K562 (cell line): ENCODE results near the gene MRPL2. TPM values are rescaled to one million over a fixed set of nuclear protein-coding genes. Genes with fewer than 3 reads are reported as not detected.
A peak's percentile ranks its signal among the peaks of the same experiment; 100 is the strongest.

Source experiments
- ARID4B ChIP-seq: sonication (generic); formaldehyde crosslinking; IDR thresholded peaks from 2 replicates; pipeline ENCODE4 v1.8.0; 2022; ENCODE audit warnings: mild to moderate bottlenecking, missing genetic modification reagents
- ATF7 ChIP-seq: fragments of 450-650 bp; IDR thresholded peaks from 2 replicates; pipeline ENCODE4 v1.7.1; 2014; ENCODE audit warnings: mild to moderate bottlenecking, moderate library complexity
- CAMTA2 ChIP-seq: fragments of 250-450 bp; sonication (Bioruptor Pico); conservative IDR thresholded peaks from 2 replicates; pipeline ENCODE4 v1.5.1; 2022
- CCNT2 ChIP-seq: IDR thresholded peaks from 2 replicates; pipeline ENCODE4 v1.6.1; 2011; ENCODE audit warnings: borderline replicate concordance, low read depth, mild to moderate bottlenecking, moderate library complexity, mixed read lengths, low read length; ENCODE audit not compliant: insufficient read length; ENCODE audit errors: extremely low read depth
- CHCHD3 ChIP-seq: fragments of 250-450 bp; sonication (Bioruptor Pico); IDR thresholded peaks from 2 replicates; pipeline ENCODE4 v2.1.2; 2022; ENCODE audit warnings: mild to moderate bottlenecking
- DNMT1 ChIP-seq: fragments of 450-650 bp; IDR thresholded peaks from 2 replicates; pipeline ENCODE4 v1.6.1; 2016; ENCODE audit warnings: antibody characterized with exemption, mild to moderate bottlenecking
- ELF2 ChIP-seq: fragments of 250-450 bp; sonication (Bioruptor Pico); IDR thresholded peaks from 2 replicates; pipeline ENCODE4 v1.5.0; 2021; ENCODE audit warnings: mild to moderate bottlenecking
- FOXP1 ChIP-seq: sonication (generic); formaldehyde crosslinking; IDR thresholded peaks from 2 replicates; pipeline ENCODE4 v1.8.0; 2022; ENCODE audit warnings: mild to moderate bottlenecking, missing genetic modification reagents
- NFIX ChIP-seq: fragments of 250-450 bp; sonication (Bioruptor Pico); IDR thresholded peaks from 2 replicates; pipeline ENCODE4 v1.4.0; 2020; ENCODE audit warnings: low read depth, mild to moderate bottlenecking, moderate library complexity
- OTX1 ChIP-seq: fragments of 450-650 bp; formaldehyde crosslinking; IDR thresholded peaks from 2 replicates; pipeline ENCODE4 v1.4.0; 2022; ENCODE audit warnings: mild to moderate bottlenecking
- PTBP1 ChIP-seq: fragments of 200-400 bp; formaldehyde crosslinking; IDR thresholded peaks from 2 replicates; pipeline ENCODE4 v1.6.1; 2017; ENCODE audit warnings: low read depth, low read length
- RUNX1 ChIP-seq: sonication (generic); IDR thresholded peaks from 2 replicates; pipeline ENCODE4 v1.6.1; 2016; ENCODE audit warnings: antibody characterized with exemption, low read depth
- TAF7 ChIP-seq: fragments of 450-650 bp; IDR thresholded peaks from 2 replicates; pipeline ENCODE4 v1.6.1; 2016; ENCODE audit warnings: missing genetic modification characterization, missing compliant biosample characterization
- ZBTB43 ChIP-seq: sonication (generic); formaldehyde crosslinking; IDR thresholded peaks from 2 replicates; pipeline ENCODE4 v1.8.0; 2023; ENCODE audit warnings: mild to moderate bottlenecking, missing genetic modification reagents
- ZC3H8 ChIP-seq: fragments of 450-650 bp; IDR thresholded peaks from 2 replicates; pipeline ENCODE4 v1.6.1; 2017
- ZEB2 ChIP-seq: fragments of 450-650 bp; IDR thresholded peaks from 2 replicates; pipeline ENCODE4 v1.6.1; 2016
- ZFP1 ChIP-seq: fragments of 450-650 bp; formaldehyde crosslinking; IDR thresholded peaks from 2 replicates; pipeline ENCODE4 v1.4.0; 2020; ENCODE audit warnings: mild to moderate bottlenecking, mixed read lengths
- ZKSCAN3 ChIP-seq: fragments of 250-450 bp; sonication (Bioruptor Pico); IDR thresholded peaks from 2 replicates; pipeline ENCODE4 v1.4.0; 2020
- ZNF347 ChIP-seq: fragments of 450-650 bp; formaldehyde crosslinking; IDR thresholded peaks from 2 replicates; pipeline ENCODE4 v1.4.0; 2020; ENCODE audit warnings: low read depth, mild to moderate bottlenecking, moderate library complexity
- polyA plus RNA-seq, 8 experiments: library from polyadenylated mRNA; depleted of rRNA in 4 of 8; stranded (reverse) in 5 of 8; unstranded in 3 of 8; fragments of >200 nt; fragmentation: Nextera tagmentation in 2 of 8; fragmentation: Illumina TruSeq in 1 of 8; extraction: Ambion mirVana in 2 of 8; extraction: Trizol in 1 of 8; gene quantifications; 2 replicates each; pipeline versions ENCODE4 v1.2.1 to v1.2.3, GENCODE V29; 2011 to 2014; ENCODE audit warnings: inconsistent platforms in 1 of 8, missing spikeins in 1 of 8
- total RNA-seq, 7 experiments: library from RNA; depleted of rRNA in 6 of 7; stranded (reverse); fragments of >200 nt in 6 of 7; fragmentation: Illumina TruSeq in 2 of 7; extraction: Trizol in 2 of 7; gene quantifications; 2 replicates each; pipeline versions ENCODE4 v1.2.1 to v1.2.3, GENCODE V29; 2011 to 2021; ENCODE audit warnings: low replicate concordance in 1 of 7
- TF ChIP-seq, protein P1 (sequence below): sonication (generic); formaldehyde crosslinking; IDR thresholded peaks from 2 replicates; pipeline ENCODE4 v1.8.0; 2023; ENCODE audit warnings: mild to moderate bottlenecking, missing genetic modification reagents

The MRPL2 gene
- total and polyA plus RNA-seq, 9 of the 15 experiments (the other 6 are each of a cell fraction or from before 2014, with no cell fraction given) = 63.1 to 262 (median 121) TPM

DNA sequence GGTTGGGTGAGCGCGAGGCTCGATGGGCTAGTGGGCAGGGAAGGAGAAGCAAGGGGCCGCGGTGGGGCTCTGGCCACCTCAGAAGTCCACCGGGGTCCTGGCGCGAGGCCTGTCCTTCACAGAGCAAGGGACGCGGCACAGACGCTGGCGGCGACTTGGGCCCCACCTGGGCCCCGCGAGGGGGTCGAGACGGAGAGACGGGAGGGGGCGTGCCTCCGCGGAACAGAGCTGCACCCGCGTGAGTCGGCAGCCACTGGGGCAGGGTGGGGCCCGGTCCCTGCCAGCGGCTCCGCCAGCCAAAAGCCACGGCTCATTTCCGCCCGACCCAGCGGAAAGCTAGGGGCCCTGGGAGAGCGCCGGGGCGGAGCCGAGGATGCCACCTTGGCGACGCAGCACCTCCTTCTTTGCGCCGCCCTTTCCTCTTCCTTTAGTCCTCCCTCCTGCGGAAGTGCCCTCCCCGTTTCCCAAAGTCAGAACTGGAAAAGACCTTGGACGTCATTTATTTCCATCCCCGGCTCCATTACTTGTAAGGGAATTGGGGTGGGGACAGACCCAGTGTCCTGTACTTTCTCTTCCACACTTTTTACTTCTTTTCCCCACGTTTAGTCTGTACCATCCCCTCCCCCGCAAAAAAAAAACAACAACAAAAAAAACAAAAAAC, 5.6 kb downstream of the MRPL2 start, which contains the start of gene CUL7 (continued):
- TF ChIP-seq ZBTB43 = no peak
- 0 out of 2 replicates have a peak, but pooled peaks have one; percentile 65 for TF ChIP-seq RUNX1
- TF ChIP-seq FOXP1 (CRISPR knock-in tag) = peak; percentile 89
- 0 out of 2 replicates have a peak, but pooled peaks have one; percentile 50 for TF ChIP-seq TAF7 (tag)
- TF ChIP-seq ZFP1 = peak; percentile 85
- peak; percentile 86 for TF ChIP-seq ELF2
- no peak for TF ChIP-seq ZKSCAN3
- peak; percentile 45; the same call in 1 of the 2 replicates for TF ChIP-seq ZNF347 (CRISPR knock-in tag)
- TF ChIP-seq, protein P1, sequence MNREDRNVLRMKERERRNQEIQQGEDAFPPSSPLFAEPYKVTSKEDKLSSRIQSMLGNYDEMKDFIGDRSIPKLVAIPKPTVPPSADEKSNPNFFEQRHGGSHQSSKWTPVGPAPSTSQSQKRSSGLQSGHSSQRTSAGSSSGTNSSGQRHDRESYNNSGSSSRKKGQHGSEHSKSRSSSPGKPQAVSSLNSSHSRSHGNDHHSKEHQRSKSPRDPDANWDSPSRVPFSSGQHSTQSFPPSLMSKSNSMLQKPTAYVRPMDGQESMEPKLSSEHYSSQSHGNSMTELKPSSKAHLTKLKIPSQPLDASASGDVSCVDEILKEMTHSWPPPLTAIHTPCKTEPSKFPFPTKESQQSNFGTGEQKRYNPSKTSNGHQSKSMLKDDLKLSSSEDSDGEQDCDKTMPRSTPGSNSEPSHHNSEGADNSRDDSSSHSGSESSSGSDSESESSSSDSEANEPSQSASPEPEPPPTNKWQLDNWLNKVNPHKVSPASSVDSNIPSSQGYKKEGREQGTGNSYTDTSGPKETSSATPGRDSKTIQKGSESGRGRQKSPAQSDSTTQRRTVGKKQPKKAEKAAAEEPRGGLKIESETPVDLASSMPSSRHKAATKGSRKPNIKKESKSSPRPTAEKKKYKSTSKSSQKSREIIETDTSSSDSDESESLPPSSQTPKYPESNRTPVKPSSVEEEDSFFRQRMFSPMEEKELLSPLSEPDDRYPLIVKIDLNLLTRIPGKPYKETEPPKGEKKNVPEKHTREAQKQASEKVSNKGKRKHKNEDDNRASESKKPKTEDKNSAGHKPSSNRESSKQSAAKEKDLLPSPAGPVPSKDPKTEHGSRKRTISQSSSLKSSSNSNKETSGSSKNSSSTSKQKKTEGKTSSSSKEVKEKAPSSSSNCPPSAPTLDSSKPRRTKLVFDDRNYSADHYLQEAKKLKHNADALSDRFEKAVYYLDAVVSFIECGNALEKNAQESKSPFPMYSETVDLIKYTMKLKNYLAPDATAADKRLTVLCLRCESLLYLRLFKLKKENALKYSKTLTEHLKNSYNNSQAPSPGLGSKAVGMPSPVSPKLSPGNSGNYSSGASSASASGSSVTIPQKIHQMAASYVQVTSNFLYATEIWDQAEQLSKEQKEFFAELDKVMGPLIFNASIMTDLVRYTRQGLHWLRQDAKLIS (CRISPR knock-in tag) = no peak
- no peak for TF ChIP-seq NFIX (CRISPR knock-in tag)
- peak; percentile 96 for TF ChIP-seq ARID4B (CRISPR knock-in tag)
- no peak for TF ChIP-seq PTBP1
- TF ChIP-seq ZC3H8 = 0 out of 2 replicates have a peak, but pooled peaks have one; percentile 54
- peak; percentile 18; the same call in 1 of the 2 replicates for TF ChIP-seq ZEB2
- peak; percentile 88 for TF ChIP-seq OTX1 (CRISPR knock-in tag)
- TF ChIP-seq CAMTA2 (CRISPR knock-in tag) = peak; percentile 98
- TF ChIP-seq ATF7 = peak; percentile 91
- TF ChIP-seq DNMT1 = 0 out of 2 replicates have a peak, but pooled peaks have one; percentile 1
- peak; percentile 13; the same call in 1 of the 2 replicates for TF ChIP-seq CHCHD3 (CRISPR knock-in tag)
- peak; percentile 99 for TF ChIP-seq CCNT2
